Breast epithelium (tissue), 4 donors: ENCODE data around the gene SLC2A11. TPM values are rescaled to one million over a fixed set of nuclear protein-coding genes. Genes with fewer than 3 reads are reported as not detected.

Experiments used
- DNase-seq, 2 donors: peaks; one replicate each; pipeline ENCODE4 v3.0.0-alpha.2; 2019; ENCODE audit warnings: low spot score in 2 of 2
- H3K27ac ChIP-seq, 2 donors: fragments of 200-600 bp; sonication (generic) in 1 of 2; one replicate each; pipeline ENCODE4 v1.5.1; 2016 to 2019; ENCODE audit warnings: mild to moderate bottlenecking in 1 of 2
- H3K27me3 ChIP-seq, 2 donors: fragments of 200-600 bp; sonication (generic) in 1 of 2; one replicate each; pipeline versions ENCODE4 v1.5.1 to v1.6.0; 2017 to 2019; ENCODE audit warnings: control low read depth in 1 of 2, mild to moderate bottlenecking in 1 of 2
- H3K36me3 ChIP-seq: fragments of 200-600 bp; one replicate; pipeline ENCODE4 v1.5.1; 2019
- H3K4me1 ChIP-seq, 2 donors: fragments of 200-600 bp; sonication (generic); one replicate each; pipeline ENCODE4 v1.5.1; 2016 to 2019; ENCODE audit warnings: control low read depth in 1 of 2
- H3K4me3 ChIP-seq, 3 donors: fragments of 200-600 bp; sonication (generic); 1 replicate in 2 of 3; 2 replicates in 1 of 3; pipeline ENCODE4 v1.5.1; 2016 to 2019; ENCODE audit warnings: mild to moderate bottlenecking in 3 of 3, moderate library complexity in 2 of 3
- H3K9me3 ChIP-seq, 2 donors: fragments of 200-600 bp; sonication (generic) in 1 of 2; one replicate each; pipeline ENCODE4 v1.5.1; 2016 to 2019; ENCODE audit warnings: control low read depth in 1 of 2
- CTCF ChIP-seq, 3 donors: fragments of 450-650 bp; IDR thresholded peaks; one replicate each; pipeline ENCODE4 v1.5.1; 2016 to 2017; ENCODE audit warnings: antibody characterized with exemption in 3 of 3, mild to moderate bottlenecking in 3 of 3, moderate library complexity in 3 of 3
- POLR2A ChIP-seq: fragments of 450-650 bp; IDR thresholded peaks from one replicate; pipeline ENCODE4 v1.6.1; 2016; ENCODE audit warnings: antibody characterized with exemption, mild to moderate bottlenecking, moderate library complexity
- POLR2AphosphoS5 ChIP-seq, 3 donors: sonication (generic); formaldehyde crosslinking; IDR thresholded peaks; one replicate each; pipeline ENCODE4 v1.6.1; 2017; ENCODE audit warnings: antibody characterized with exemption in 3 of 3
- intact Hi-C: fragments of 100-400 bp; cut with DNase I; formaldehyde crosslinking; loops from one replicate; pipeline ENCODE4 v1.15.1; 2023; ENCODE audit warnings: low total_unique reads
- total RNA-seq, 3 donors: library from RNA; depleted of rRNA; stranded (reverse); fragments of >200 nt; gene quantifications; one replicate each; pipeline ENCODE4 v1.1.0, GENCODE V29; 2016

SLC2A11 gene
- total RNA-seq, 3 donors from 2014 or later, result 10.2 to 17.0 (median 13.1) TPM

- H3K9me3 ChIP-seq, result no peaks in the 10 kb centered on the region
- no peak overlapping the region for H3K4me3 ChIP-seq
- intact Hi-C loops, result no loop called here
- no peak overlapping the region for H3K27ac ChIP-seq
- DNase-seq, result no peak
- TF ChIP-seq POLR2A, result no peak
- no peak for TF ChIP-seq CTCF (IDR thresholded peaks at IDR 0.05)
- no peak for TF ChIP-seq POLR2AphosphoS5 (IDR thresholded peaks at IDR 0.05)
- H3K4me1 ChIP-seq, result no peaks in the 10 kb centered on the region
- no peaks in the 10 kb centered on the region for H3K36me3 ChIP-seq
- H3K27me3 ChIP-seq, result no peaks in the 10 kb centered on the region
Observed at GRCh38 chr22:23878219-23878618, 20.5 kb downstream of the SLC2A11 start.

GRCh38 chr22:23882370-23882769 is 24.7 kb downstream of the SLC2A11 start:
- Histone ChIP-seq H3K27ac (peak overlapping the region; percentile 48 to 57), H3K9me3 (no peaks in the 10 kb centered on the region), H3K27me3 (no peaks in the 10 kb centered on the region), H3K36me3 (no peaks in the 10 kb centered on the region), H3K4me3 (peak overlapping the region in 2 of 3 donors; percentile 28 to 35), H3K4me1 (no peaks in the 10 kb centered on the region)
- intact Hi-C loops, result no loop called here
- DNase-seq, result no peak
- TF ChIP-seq POLR2A (no peak), CTCF (IDR thresholded peaks at IDR 0.05) (no peak), POLR2AphosphoS5 (IDR thresholded peaks at IDR 0.05) (no peak)

GRCh38 chr22:23883658-23884057 is 26.0 kb downstream of the SLC2A11 start:
- Histone ChIP-seq H3K9me3 (no peaks in the 10 kb centered on the region), H3K4me3 (no peak overlapping the region), H3K27ac (no peak overlapping the region), H3K36me3 (no peaks in the 10 kb centered on the region), H3K4me1 (no peaks in the 10 kb centered on the region), H3K27me3 (no peaks in the 10 kb centered on the region)
- intact Hi-C loops, result no loop called here
- no peak for DNase-seq
- no peak for TF ChIP-seq CTCF (IDR thresholded peaks at IDR 0.05)
- no peak for TF ChIP-seq POLR2A
- TF ChIP-seq POLR2AphosphoS5 (IDR thresholded peaks at IDR 0.05), result no peak

- TF ChIP-seq POLR2A, result no peak
- TF ChIP-seq CTCF (IDR thresholded peaks at IDR 0.05), result no peak
- H3K4me1 ChIP-seq, result no peaks in the 10 kb centered on the region
- no peaks in the 10 kb centered on the region for H3K36me3 ChIP-seq
- H3K27ac ChIP-seq, result no peak overlapping the region
- intact Hi-C loops, result no loop called here
- H3K27me3 ChIP-seq, result no peaks in the 10 kb centered on the region
- no peak for DNase-seq
- H3K4me3 ChIP-seq, result no peak overlapping the region
- H3K9me3 ChIP-seq, result no peaks in the 10 kb centered on the region
Observed at GRCh38 chr22:23884140-23884539, 26.5 kb downstream of the SLC2A11 start.

GRCh38 chr22:23888615-23889401 is 31.1 kb downstream of the SLC2A11 start:
- Histone ChIP-seq H3K4me3 (no peak overlapping the region), H3K36me3 (no peaks in the 10 kb centered on the region), H3K27ac (peak overlapping the region in 1 of 2 donors; percentile 71), H3K27me3 (no peaks in the 10 kb centered on the region), H3K9me3 (no peaks in the 10 kb centered on the region), H3K4me1 (no peaks in the 10 kb centered on the region)
- no peak for TF ChIP-seq CTCF (IDR thresholded peaks at IDR 0.05)
- no peak for TF ChIP-seq POLR2AphosphoS5 (IDR thresholded peaks at IDR 0.05)
- no peak for TF ChIP-seq POLR2A
- no peak for DNase-seq
- intact Hi-C loops, result no loop called here
